A172 (cell line): ENCODE data around the gene RFWD3. TPM values are rescaled to one million over a fixed set of nuclear protein-coding genes. Genes with fewer than 3 reads are reported as not detected.
"Not testable (repeated sequence)": the region's sequence is repeated elsewhere in the genome, so short reads cannot be mapped to it uniquely, and the experiment has no call there.

Source experiments
- DNase-seq: peaks from one replicate; pipeline ENCODE4 v3.0.0-alpha.2; 2015; ENCODE audit warnings: low spot score
- total RNA-seq: library from RNA; depleted of rRNA; stranded (reverse); fragments of >200 nt; shearing (Covaris generic); gene quantifications from 2 replicates; pipeline ENCODE4 v1.2.3, GENCODE V29; 2014

The RFWD3 gene
- total RNA-seq, 1 experiment from 2014 or later, result 79.9 TPM

DNA sequence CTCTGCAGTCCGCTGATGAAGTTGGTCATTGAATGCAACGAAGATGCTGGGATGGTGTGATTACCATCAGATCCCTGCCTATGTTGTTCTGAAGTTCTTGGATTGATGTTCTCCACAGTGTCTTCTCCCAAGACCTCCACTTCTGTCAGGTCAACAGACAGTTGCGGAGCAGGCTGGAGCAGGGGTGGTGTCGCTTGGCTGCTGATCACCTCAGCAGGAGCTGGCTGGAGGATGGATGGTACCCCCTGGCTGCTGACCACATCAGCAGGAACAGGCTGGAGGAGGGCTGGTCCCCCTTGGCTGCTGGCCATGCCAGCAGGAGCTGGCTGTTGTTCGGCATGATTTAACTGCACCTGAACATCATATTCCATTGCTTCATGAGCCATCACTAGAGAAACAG is 5.6 kb downstream of the RFWD3 start:
- no peak for DNase-seq

GRCh38 chr16:74660383-74660782 is 6.3 kb downstream of the RFWD3 start:
- no peak for DNase-seq

- no peak for DNase-seq
Observed at GRCh38 chr16:74659041-74659440, 7.6 kb downstream of the RFWD3 start.

GRCh38 chr16:74657870-74658642 is 8.6 kb downstream of the RFWD3 start:
- no peak for DNase-seq

DNA sequence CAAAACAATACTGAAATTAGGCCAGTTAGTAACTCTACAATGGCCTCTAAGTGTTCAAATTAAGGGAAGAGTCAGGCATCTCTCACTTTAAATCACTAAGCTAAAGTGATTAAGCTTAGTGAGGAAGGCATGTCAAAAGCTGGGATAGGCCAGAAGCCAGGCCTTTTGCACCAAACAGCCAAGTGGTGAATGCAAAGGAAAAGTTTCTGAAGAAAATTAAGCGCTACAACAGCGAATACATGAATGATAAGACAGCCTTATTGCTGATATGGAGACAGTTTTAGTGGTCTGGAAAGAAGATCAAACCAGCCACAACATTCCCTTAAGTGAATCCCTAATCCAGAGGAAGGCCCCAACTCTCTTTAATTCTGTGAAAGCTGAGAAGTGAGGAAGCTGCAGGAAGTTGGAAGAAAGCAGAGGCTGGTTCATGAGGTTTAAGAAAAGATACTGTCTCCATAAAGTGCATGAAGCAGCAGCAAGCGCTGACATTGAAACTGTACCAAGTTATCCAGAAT is 12.1 kb downstream of the RFWD3 start:
- no peak for DNase-seq

DNA sequence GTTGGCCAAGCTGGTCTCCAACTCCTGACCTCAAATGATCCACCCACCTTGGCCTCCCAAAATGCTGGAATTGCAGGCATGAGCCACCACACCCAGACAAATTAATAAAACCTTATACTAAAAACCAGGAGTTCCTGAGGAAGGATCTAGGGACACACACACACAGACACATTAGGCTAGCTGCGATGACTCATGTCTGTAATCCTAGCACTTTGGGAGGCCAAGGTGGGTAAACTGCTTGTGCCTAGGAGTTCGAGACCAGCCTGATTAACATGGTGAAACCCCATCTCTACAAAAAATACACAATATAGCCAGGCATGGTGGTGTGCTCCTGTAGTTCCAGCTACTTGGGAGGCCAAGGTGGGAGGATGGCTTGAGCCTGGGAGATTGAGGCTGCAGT is 13.8 kb downstream of the RFWD3 start:
- DNase-seq, result not testable (repeated sequence)

DNA sequence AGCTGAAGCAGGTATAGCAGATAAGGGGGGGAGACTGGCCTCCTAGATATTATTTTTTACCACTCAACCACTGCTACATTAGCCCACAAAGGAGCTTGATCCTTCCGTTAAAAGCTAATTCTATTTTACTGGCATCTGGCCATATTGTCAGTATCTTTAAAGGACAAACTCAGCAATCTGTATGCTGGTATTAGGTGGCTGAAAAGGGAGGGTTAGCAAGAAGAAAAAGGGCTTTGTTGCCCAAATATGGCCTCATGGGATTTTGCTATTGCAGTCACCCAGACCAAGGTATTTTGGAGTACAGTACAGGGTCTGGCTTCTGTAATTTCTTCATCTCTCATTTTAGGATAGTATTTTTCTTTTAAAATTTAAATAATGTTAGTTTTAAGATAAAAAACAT is 14.4 kb downstream of the RFWD3 start:
- DNase-seq, result no peak

GRCh38 chr16:74651841-74652240 is 14.8 kb downstream of the RFWD3 start:
- DNase-seq, result no peak

DNA sequence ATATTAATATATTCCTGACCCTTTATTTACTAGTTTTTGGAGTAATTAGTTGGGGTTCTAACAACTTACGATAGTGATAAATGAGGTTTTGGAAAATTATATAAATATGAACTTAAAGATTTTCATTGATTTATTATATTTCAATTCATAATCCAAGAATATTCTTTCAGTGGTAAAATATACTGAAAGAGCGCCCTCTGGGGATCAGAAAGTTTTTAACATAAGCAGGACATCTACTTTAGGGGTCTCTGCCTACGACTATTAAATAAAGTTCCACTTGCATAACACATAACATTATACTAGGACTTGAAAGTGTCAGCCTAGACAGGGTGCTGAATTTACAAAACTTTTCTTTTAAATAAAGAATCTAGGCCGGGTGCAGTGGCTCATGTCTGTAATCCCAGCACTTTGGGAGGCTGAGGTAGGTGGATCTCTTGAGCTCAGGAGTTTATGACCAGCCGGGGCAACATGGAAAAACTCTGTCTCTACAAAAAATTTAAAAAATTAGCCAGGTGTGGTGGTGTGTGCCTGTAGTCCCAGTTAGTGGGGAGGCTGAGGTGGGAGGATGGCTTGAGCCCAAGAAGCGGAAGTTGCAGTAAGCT is 15.6 kb downstream of the RFWD3 start:
- no peak for DNase-seq

- no peak for DNase-seq
Observed at GRCh38 chr16:74649839-74650504, 16.7 kb downstream of the RFWD3 start.

DNA sequence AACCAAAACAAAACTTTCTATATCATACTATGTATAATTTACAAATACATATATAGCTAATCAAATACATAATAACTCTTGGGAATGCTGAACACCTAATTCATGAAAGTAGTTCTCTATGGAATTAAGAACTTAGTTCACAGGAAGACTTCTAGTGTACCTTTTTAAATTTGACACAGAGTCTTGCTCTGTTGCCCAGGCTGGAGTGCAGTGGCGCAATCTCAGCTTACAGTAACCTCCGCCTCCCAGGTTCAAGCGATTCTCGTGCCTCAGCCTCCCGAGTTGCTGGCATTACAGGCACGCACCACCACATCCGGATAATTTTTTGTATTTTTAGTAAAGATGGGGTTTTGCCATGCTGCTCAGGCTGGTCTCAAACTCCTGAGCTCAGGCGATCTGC is 24.7 kb downstream of the RFWD3 start:
- DNase-seq, result no peak

DNA sequence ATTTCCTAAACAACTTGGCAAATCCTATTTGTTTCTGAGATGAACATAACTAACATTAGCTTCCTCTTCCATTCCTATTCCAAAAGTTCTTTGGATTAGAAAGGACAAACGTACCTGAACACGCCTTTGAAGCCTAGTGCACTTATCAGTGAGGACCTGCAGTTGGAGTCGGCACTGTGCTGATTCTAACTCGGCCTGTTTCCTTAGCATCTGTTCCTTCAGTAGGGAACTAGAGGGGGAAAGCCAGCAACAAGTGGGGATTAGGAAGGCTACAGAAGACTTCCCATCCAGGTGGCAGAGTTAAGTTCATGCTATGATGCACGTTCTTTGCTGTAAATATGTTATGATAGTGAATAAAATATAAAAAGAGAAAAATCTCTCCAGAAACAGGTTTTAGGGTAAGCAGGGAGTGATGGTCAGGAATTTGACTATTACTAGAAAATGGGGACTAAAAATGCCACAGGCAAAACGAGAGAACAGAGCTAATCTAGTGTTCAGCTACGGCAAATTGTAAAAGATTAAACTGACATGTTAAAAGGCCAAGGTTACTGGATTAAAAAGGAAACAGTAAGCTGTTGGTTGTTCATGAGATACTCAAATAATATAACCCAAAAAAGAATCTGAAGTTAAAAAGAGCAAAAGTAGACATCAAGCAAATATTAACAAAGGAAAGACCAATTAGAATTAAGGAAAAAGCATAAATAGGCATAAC is 28.8 kb downstream of the RFWD3 start:
- DNase-seq, result no peak

DNA sequence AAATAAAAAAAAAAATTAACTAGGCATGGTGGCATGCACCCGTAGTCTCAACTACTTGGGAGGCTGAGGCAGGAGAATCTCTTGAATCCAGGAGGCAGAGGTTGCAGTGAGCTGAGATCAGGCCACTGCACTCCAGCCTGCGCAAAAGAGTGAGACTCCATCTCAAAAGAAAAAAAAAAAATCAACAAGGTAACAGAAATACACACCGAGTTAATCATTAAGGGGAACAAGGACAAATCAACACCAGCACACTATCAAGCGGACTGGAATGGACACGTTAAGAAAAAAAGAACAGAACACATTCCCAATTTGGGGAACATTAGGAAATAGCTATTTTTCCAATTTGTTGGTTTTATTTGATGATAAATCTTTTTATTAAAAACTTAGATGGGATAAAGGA is 31.4 kb downstream of the RFWD3 start:
- no peak for DNase-seq

- DNase-seq, result no peak
Observed at GRCh38 chr16:74633686-74634085, 33.0 kb downstream of the RFWD3 start.

DNA sequence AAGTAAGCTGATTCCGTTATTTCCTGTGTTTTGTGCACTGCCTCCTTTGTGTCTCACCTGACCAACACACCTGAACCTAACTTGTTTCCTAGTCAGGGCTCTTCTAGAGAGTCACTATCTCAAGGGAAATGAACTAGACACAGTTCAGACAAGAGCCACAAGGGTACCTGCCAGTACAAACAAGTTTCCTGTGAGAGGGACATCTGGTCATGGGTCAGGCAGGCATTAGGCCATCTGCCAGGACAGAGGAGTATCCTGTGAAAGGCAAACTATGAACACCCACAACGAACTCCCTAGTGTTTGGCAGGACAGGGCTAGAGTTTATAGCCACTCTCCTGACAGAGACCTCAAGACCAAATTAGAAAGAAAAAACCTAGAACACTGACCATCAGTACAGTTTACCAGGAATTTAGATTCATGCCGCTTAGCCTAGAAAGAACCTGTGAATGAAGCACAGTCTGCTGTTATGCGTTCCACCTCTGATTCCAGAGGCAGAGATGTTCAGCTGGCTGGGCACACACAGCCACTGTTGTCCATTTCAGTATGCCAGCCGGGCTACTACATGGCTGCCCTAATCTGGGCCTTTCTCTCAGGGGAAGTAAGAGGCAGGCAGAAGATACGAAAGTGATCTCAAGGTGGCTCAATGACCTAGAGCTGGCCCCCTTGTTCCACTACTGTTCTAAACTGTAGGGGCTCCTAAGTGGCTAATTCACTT is 39.0 kb downstream of the RFWD3 start:
- DNase-seq, result peak; percentile 19

GRCh38 chr16:74626741-74627416 is 39.8 kb downstream of the RFWD3 start:
- no peak for DNase-seq

GRCh38 chr16:74625500-74626350 is 41.0 kb downstream of the RFWD3 start:
- DNase-seq, result no peak

DNA sequence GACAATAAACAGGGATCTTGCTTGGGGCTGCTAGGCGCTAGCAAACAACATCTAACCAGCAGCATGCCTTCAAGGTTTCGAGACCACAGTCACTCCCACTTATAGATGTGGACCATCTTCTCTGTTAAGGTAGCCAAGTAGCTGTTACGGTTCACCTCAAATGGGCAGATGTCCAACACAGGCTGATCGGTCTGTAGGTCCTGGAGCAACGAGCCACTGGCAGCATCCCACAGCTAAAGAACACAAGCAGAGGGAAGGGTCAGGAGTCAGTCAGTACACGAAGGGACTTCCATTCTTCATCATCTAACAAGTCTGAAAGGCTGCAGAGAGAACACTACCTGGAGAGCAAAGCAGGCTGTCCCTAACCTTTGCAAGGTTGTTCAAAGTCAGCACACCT is 42.8 kb downstream of the RFWD3 start:
- DNase-seq, result no peak

DNA sequence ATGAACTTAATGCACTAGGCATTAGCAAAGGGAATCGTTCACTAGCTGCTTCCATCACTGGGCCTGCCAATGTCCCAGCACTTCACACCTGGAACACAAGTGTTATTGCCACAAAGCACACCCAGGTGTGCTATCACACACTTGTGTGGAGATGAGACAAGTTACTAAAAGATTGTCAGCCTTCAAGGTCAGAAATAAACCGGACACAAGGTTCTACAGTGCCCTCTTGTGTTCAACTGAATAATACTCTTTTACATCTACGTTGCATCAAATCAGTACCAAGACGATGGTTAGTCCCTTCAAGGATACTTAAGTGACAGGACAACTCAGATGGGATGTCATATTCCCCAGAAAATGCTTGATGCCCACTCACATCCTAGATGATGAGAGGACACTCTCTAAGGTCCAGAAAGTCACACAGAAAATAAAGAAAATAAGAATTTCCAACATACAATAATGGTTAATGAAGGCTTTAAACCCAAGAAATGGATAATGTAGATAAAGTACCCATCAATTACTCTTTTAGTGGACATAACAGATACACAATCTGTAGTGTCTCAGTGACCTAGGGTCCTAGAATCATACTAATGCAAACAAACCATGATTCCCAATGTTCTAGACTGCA is 43.4 kb downstream of the RFWD3 start:
- peak; percentile 50 for DNase-seq

DNA sequence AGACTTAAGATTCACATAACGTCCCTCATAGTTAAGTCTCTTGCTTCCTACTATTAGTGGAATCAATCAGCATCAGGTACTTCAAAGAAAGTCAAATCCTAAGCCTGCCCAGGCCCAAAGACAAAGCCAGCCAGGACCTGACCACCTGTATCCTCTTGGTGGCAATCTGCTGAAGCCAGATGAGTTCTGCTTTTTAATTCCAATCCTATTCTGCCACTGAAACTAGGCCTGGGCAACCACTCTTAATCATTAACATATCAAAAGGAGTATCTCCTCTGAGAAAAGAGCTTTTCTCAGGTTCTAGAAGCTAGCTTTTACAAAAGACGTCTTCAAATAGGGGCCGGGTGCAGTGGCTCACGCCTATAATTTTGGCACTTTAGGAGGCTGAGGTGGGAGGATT is 44.7 kb downstream of the RFWD3 start:
- DNase-seq, result no peak
